HL-60 (cell line): ENCODE measurements around the gene RNF39.

Experiments used
- POLR2AphosphoS5 ChIP-seq: IDR thresholded peaks from 2 replicates; pipeline ENCODE4 v1.6.1; 2012; ENCODE audit warnings: low read depth
- TF ChIP-seq, protein P1 (sequence below): IDR thresholded peaks from one replicate; pipeline ENCODE4 v1.5.1; 2011; ENCODE audit warnings: low read length, control low read depth, inconsistent platforms; ENCODE audit not compliant: insufficient read depth

DNA sequence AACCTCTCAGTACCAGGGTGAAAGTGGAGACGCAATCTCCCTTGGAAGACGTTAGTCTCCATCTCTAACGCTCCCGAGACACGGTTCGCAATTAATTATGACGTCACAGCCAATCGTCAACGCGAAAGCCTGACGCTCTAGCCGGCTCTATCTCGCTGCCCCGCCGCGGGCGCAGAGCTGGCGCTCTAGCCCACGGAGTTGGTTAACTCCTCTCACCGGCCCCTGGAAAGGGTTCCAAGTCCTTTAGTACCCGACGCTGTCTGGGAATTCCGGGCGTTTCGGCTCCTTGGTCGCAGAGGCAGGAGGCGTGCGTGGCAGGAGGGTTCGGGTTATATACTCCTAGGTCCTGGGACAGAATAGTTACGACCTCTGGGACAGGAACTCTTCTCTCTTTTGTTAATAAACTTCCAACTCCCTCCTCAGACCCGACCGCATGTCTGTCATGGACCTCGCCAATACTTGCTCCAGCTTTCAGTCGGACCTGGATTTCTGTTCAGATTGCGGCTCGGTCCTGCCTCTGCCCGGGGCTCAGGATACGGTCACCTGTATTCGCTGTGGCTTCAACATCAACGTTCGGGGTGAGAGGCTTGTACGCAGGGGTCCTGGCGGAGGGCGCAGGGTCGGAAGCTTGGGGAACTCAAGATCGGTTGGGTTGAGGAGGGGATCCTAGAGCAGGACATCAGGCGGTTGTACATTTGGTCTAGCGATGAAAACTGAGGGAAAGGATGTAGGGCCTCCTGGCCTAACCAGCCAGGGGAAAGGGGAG, 14.3 kb downstream of the RNF39 start, which contains the start of gene POLR1H:
- TF ChIP-seq, protein P1, sequence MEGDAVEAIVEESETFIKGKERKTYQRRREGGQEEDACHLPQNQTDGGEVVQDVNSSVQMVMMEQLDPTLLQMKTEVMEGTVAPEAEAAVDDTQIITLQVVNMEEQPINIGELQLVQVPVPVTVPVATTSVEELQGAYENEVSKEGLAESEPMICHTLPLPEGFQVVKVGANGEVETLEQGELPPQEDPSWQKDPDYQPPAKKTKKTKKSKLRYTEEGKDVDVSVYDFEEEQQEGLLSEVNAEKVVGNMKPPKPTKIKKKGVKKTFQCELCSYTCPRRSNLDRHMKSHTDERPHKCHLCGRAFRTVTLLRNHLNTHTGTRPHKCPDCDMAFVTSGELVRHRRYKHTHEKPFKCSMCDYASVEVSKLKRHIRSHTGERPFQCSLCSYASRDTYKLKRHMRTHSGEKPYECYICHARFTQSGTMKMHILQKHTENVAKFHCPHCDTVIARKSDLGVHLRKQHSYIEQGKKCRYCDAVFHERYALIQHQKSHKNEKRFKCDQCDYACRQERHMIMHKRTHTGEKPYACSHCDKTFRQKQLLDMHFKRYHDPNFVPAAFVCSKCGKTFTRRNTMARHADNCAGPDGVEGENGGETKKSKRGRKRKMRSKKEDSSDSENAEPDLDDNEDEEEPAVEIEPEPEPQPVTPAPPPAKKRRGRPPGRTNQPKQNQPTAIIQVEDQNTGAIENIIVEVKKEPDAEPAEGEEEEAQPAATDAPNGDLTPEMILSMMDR = no peak
- TF ChIP-seq POLR2AphosphoS5 = peak; percentile 83
